Measurements from ENCODE around the gene SOCS7.

The SOCS7 gene

DNA sequence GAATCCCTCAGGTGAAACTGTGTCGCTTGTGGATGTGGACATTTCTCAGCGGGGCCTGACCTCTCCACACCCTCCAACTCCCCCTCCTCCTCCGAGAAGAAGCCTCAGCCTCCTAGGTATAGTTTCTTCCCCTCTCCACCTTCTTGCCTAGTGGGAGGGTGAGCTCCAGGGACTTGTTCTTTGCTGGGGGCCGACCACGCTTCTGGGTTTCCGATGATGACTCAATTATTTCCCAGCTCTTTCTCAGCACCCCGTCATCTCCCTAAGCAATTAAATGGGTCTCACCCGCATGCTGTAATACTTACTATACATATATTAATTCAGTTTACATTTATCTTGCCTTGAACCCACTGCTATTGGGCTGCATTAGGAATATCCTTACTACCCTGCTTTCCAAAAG, 13.1 kb downstream of the SOCS7 start:
- TF ChIP-seq, protein P1, sequence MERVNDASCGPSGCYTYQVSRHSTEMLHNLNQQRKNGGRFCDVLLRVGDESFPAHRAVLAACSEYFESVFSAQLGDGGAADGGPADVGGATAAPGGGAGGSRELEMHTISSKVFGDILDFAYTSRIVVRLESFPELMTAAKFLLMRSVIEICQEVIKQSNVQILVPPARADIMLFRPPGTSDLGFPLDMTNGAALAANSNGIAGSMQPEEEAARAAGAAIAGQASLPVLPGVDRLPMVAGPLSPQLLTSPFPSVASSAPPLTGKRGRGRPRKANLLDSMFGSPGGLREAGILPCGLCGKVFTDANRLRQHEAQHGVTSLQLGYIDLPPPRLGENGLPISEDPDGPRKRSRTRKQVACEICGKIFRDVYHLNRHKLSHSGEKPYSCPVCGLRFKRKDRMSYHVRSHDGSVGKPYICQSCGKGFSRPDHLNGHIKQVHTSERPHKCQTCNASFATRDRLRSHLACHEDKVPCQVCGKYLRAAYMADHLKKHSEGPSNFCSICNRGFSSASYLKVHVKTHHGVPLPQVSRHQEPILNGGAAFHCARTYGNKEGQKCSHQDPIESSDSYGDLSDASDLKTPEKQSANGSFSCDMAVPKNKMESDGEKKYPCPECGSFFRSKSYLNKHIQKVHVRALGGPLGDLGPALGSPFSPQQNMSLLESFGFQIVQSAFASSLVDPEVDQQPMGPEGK (CRISPR knock-in tag; IDR thresholded peaks at IDR 0.05; ENCODE audit: borderline replicate concordance), result no peak
- TF ChIP-seq, protein P2, sequence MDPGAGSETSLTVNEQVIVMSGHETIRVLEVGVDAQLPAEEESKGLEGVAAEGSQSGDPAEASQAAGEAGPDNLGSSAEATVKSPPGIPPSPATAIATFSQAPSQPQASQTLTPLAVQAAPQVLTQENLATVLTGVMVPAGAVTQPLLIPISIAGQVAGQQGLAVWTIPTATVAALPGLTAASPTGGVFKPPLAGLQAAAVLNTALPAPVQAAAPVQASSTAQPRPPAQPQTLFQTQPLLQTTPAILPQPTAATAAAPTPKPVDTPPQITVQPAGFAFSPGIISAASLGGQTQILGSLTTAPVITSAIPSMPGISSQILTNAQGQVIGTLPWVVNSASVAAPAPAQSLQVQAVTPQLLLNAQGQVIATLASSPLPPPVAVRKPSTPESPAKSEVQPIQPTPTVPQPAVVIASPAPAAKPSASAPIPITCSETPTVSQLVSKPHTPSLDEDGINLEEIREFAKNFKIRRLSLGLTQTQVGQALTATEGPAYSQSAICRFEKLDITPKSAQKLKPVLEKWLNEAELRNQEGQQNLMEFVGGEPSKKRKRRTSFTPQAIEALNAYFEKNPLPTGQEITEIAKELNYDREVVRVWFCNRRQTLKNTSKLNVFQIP (CRISPR knock-in tag; IDR thresholded peaks at IDR 0.05; ENCODE audit: borderline replicate concordance, low read depth), result no peak
- TF ChIP-seq RARB (CRISPR knock-in tag; IDR thresholded peaks at IDR 0.05), result no peak
- TF ChIP-seq ISL1 (CRISPR knock-in tag; IDR thresholded peaks at IDR 0.05), result no peak
- TF ChIP-seq TOX (CRISPR knock-in tag; IDR thresholded peaks at IDR 0.05; ENCODE audit: borderline replicate concordance), result no peak
- no peak for TF ChIP-seq ZNF8 (CRISPR knock-in tag; IDR thresholded peaks at IDR 0.05)
- no peak for TF ChIP-seq CSDC2 (CRISPR knock-in tag; IDR thresholded peaks at IDR 0.05)
- TF ChIP-seq ESRRG (CRISPR knock-in tag; IDR thresholded peaks at IDR 0.05), result no peak
- no peak for TF ChIP-seq ZFP30 (CRISPR knock-in tag; IDR thresholded peaks at IDR 0.05)
- TF ChIP-seq, protein P3, sequence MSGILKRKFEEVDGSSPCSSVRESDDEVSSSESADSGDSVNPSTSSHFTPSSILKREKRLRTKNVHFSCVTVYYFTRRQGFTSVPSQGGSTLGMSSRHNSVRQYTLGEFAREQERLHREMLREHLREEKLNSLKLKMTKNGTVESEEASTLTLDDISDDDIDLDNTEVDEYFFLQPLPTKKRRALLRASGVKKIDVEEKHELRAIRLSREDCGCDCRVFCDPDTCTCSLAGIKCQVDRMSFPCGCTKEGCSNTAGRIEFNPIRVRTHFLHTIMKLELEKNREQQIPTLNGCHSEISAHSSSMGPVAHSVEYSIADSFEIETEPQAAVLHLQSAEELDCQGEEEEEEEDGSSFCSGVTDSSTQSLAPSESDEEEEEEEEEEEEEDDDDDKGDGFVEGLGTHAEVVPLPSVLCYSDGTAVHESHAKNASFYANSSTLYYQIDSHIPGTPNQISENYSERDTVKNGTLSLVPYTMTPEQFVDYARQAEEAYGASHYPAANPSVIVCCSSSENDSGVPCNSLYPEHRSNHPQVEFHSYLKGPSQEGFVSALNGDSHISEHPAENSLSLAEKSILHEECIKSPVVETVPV (CRISPR knock-in tag; IDR thresholded peaks at IDR 0.05), result no peak

DNA sequence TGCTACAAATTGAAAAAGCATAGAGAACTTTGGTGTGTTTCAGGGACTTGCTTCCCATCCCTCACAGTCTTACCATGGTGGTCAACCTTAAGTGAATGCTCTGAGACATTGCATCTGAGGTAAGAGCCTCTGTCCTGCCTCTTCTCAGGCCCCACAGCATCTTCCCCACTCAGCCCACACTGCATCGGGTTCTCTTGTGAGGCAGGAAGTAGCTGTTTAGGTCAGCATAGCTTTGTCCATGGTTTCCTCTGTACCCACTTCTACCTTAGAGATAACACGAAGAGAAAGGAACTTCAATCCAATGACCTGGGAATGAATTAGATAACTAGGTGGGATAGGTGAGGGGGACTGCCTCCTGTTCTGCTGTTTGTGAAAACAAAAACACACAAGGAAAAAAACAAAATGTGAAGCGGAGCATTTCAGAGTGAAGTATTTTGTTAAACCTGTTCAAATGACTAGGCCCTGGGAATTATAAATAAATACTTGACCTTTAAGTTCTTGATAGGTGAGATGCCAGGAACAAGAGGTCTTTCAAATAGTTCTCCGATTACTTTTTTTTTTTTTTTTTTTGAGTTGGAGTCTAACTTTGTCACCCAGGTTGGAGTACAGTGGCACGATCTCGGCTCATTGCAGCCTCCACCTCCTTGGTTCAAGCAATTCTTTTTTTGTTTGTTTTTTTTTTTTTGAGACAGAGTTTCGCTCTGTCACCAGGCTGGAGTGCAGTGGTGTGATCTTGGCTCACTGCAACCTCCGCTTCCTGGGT, 17.7 kb downstream of the SOCS7 start:
- no peak for TF ChIP-seq OSR1 (CRISPR knock-in tag; IDR thresholded peaks at IDR 0.05)
- TF ChIP-seq ARNTL (CRISPR knock-in tag; IDR thresholded peaks at IDR 0.05; ENCODE audit: borderline replicate concordance, low read depth), result no peak
- TF ChIP-seq CSDC2 (CRISPR knock-in tag; IDR thresholded peaks at IDR 0.05), result no peak
- no peak for TF ChIP-seq BACH2 (CRISPR knock-in tag; IDR thresholded peaks at IDR 0.05; ENCODE audit: borderline replicate concordance)
- TF ChIP-seq ZNF565 (CRISPR knock-in tag; conservative IDR thresholded peaks at IDR 0.05; ENCODE audit: low read depth), result no peak
- no peak for TF ChIP-seq PPARA (CRISPR knock-in tag; IDR thresholded peaks at IDR 0.05; ENCODE audit: borderline replicate concordance)
- TF ChIP-seq ZFP3 (CRISPR knock-in tag; IDR thresholded peaks at IDR 0.05), result no peak
- TF ChIP-seq ZNF70 (CRISPR knock-in tag; IDR thresholded peaks at IDR 0.05), result no peak
- TF ChIP-seq, protein P3 (CRISPR knock-in tag; IDR thresholded peaks at IDR 0.05), result no peak
- no peak for TF ChIP-seq SNAI2 (CRISPR knock-in tag; IDR thresholded peaks at IDR 0.05)
- TF ChIP-seq, protein P4, sequence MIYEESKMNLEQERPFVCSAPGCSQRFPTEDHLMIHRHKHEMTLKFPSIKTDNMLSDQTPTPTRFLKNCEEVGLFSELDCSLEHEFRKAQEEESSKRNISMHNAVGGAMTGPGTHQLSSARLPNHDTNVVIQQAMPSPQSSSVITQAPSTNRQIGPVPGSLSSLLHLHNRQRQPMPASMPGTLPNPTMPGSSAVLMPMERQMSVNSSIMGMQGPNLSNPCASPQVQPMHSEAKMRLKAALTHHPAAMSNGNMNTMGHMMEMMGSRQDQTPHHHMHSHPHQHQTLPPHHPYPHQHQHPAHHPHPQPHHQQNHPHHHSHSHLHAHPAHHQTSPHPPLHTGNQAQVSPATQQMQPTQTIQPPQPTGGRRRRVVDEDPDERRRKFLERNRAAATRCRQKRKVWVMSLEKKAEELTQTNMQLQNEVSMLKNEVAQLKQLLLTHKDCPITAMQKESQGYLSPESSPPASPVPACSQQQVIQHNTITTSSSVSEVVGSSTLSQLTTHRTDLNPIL (CRISPR knock-in tag; IDR thresholded peaks at IDR 0.05; ENCODE audit: low read depth), result no peak
- no peak for ATAC-seq

More for the DNA sequence above, 13.1 kb downstream of the SOCS7 start:
- no peak for ATAC-seq

DNA sequence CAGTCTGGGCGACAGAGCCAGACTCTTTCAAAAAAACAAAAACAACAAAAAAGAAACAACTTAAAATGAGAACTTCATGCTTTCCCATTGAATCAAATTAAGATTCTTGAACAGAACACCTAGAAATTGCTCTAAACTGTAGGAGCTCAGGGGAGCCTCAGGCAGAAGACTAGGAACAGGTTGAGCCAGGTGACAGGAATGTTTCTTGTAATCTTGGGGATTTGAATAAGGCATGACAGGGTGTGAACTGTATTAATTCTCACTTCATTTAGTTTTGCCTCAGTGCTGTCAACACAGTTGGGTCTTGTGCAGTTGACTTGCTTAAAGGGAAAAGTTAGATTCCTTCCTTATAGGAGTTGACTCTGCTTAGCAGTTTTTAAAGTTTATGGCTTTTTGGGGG, 27.8 kb downstream of the SOCS7 start:
- ATAC-seq, result no peak
- TF ChIP-seq, protein P4 (CRISPR knock-in tag; IDR thresholded peaks at IDR 0.05; ENCODE audit: low read depth), result no peak
- TF ChIP-seq ZNF70 (CRISPR knock-in tag; IDR thresholded peaks at IDR 0.05) (no peak), ZC3H10 (CRISPR knock-in tag; IDR thresholded peaks at IDR 0.05) (no peak), ARNTL (CRISPR knock-in tag; IDR thresholded peaks at IDR 0.05; ENCODE audit: borderline replicate concordance, low read depth) (no peak), OSR1 (CRISPR knock-in tag; IDR thresholded peaks at IDR 0.05) (no peak), ZFP30 (CRISPR knock-in tag; IDR thresholded peaks at IDR 0.05) (no peak), ZNF8 (CRISPR knock-in tag; IDR thresholded peaks at IDR 0.05) (no peak), RARB (CRISPR knock-in tag; IDR thresholded peaks at IDR 0.05) (no peak), ZFP3 (CRISPR knock-in tag; IDR thresholded peaks at IDR 0.05) (no peak), PPARA (CRISPR knock-in tag; IDR thresholded peaks at IDR 0.05; ENCODE audit: borderline replicate concordance) (no peak), BACH2 (CRISPR knock-in tag; IDR thresholded peaks at IDR 0.05; ENCODE audit: borderline replicate concordance) (no peak), ESRRG (CRISPR knock-in tag; IDR thresholded peaks at IDR 0.05) (no peak)
- TF ChIP-seq, protein P2 (CRISPR knock-in tag; IDR thresholded peaks at IDR 0.05; ENCODE audit: borderline replicate concordance, low read depth), result no peak

All from SK-N-SH treated with all-trans-retinoic acid at 6 μM for 48 hours (cell line).